Liver (tissue), 9 donors: ENCODE measurements around the gene BCKDHB. TPM values are rescaled to one million over a fixed set of nuclear protein-coding genes. Genes with fewer than 3 reads are reported as not detected.

Source experiments
- DNase-seq: peaks from one replicate; pipeline ENCODE4 v3.0.0-alpha.2; 2017; ENCODE audit warnings: low spot score
- H3K27ac ChIP-seq, 2 donors: one replicate each; pipeline ENCODE4 v1.7.0; 2013; ENCODE audit warnings: inconsistent platforms in 2 of 2, low read length in 2 of 2, control low read depth in 1 of 2, low read depth in 1 of 2, mild to moderate bottlenecking in 1 of 2
- H3K27me3 ChIP-seq, 4 donors: one replicate each; pipeline versions ENCODE4 v1.6.1 to v1.7.0; 2013; ENCODE audit warnings: low read length in 3 of 4, inconsistent platforms in 1 of 4, mild to moderate bottlenecking in 1 of 4, moderate library complexity in 1 of 4; ENCODE audit not compliant: control insufficient read depth in 4 of 4, insufficient read depth in 4 of 4
- H3K36me3 ChIP-seq, 4 donors: one replicate each; pipeline versions ENCODE4 v1.6.1 to v1.7.0; 2013; ENCODE audit warnings: low read length in 3 of 4, mild to moderate bottlenecking in 3 of 4, low read depth in 1 of 4, moderate library complexity in 1 of 4; ENCODE audit not compliant: control insufficient read depth in 4 of 4, insufficient read depth in 3 of 4
- H3K4me1 ChIP-seq, 4 donors: one replicate each; pipeline versions ENCODE4 v1.6.1 to v1.7.0; 2013; ENCODE audit warnings: low read length in 3 of 4, mild to moderate bottlenecking in 3 of 4, moderate library complexity in 1 of 4; ENCODE audit not compliant: control insufficient read depth in 4 of 4, insufficient read depth in 4 of 4
- H3K4me3 ChIP-seq, 3 donors: one replicate each; pipeline versions ENCODE4 v1.6.1 to v1.7.0; 2013; ENCODE audit warnings: low read length in 3 of 3, control low read depth in 1 of 3, low read depth in 1 of 3, mild to moderate bottlenecking in 1 of 3
- H3K9ac ChIP-seq, 2 donors: one replicate each; pipeline ENCODE4 v1.7.0; 2013; ENCODE audit warnings: low read length in 2 of 2, mild to moderate bottlenecking in 2 of 2, moderate library complexity in 2 of 2, control low read depth in 1 of 2, low read depth in 1 of 2
- H3K9me3 ChIP-seq, 4 donors: one replicate each; pipeline versions ENCODE4 v1.6.1 to v1.7.0; 2013; ENCODE audit warnings: low read length in 3 of 4; ENCODE audit not compliant: control insufficient read depth in 4 of 4
- FOXA1 ChIP-seq: IDR thresholded peaks from 2 replicates; pipeline ENCODE4 v1.6.1; 2016; ENCODE audit warnings: antibody characterized with exemption
- FOXA2 ChIP-seq: IDR thresholded peaks from 2 replicates; pipeline ENCODE4 v1.6.1; 2016; ENCODE audit warnings: antibody characterized with exemption
- RAD21 ChIP-seq, 2 donors: IDR thresholded peaks; 2 replicates each; pipeline ENCODE4 v1.6.1; 2016; ENCODE audit warnings: antibody characterized with exemption in 2 of 2, mild to moderate bottlenecking in 2 of 2
- TAF1 ChIP-seq: conservative IDR thresholded peaks from 2 replicates; pipeline ENCODE4 v1.6.1; 2016; ENCODE audit warnings: antibody characterized with exemption, mild to moderate bottlenecking
- YY1 ChIP-seq: IDR thresholded peaks from 2 replicates; pipeline ENCODE4 v1.6.1; 2016; ENCODE audit warnings: antibody characterized with exemption, mild to moderate bottlenecking
- WGBS: extraction: QIAGEN DNeasy Blood & Tissue Kit; methylation state at CpG from one replicate; pipeline ENCODE4 v1.1.7; 2013; 5-methylcytosine and 5-hydroxymethylcytosine counted together
- polyA plus RNA-seq, 2 donors: library from polyadenylated mRNA; stranded (reverse) in 1 of 2; unstranded in 1 of 2; fragments of 200-250 nt in 1 of 2; fragments of >200 nt in 1 of 2; fragmentation: Nextera tagmentation in 1 of 2; extraction: Ambion mirVana in 1 of 2; gene quantifications; one replicate each; pipeline versions ENCODE4 v1.2.1 to v1.2.3, GENCODE V29; 2013 to 2015
- total RNA-seq, 2 donors: library from RNA; depleted of rRNA; stranded (reverse); fragments of >200 nt; gene quantifications; one replicate each; pipeline ENCODE4 v1.2.3, GENCODE V29; 2014
- TF ChIP-seq, protein P1 (sequence below): IDR thresholded peaks from 2 replicates; pipeline ENCODE4 v1.6.1; 2016; ENCODE audit warnings: antibody characterized with exemption
- TF ChIP-seq, protein P2 (sequence below): fragments of 150-350 bp; IDR thresholded peaks from 2 replicates; pipeline ENCODE4 v1.5.1; 2017; ENCODE audit warnings: improper control_type of control experiment, low read depth, low read length; ENCODE audit not compliant: missing input control
- TF ChIP-seq, protein P3 (sequence below): IDR thresholded peaks from 2 replicates; pipeline ENCODE4 v1.6.1; 2016; ENCODE audit warnings: antibody characterized with exemption
- donor health status: healthy.
- donor health status: healthy.
- donor health status: healthy.
- donor health status: healthy.
- donor health status: healthy.

BCKDHB gene
- total and polyA plus RNA-seq, 4 donors, result 13.0 to 74.8 (median 31.6) TPM

DNA sequence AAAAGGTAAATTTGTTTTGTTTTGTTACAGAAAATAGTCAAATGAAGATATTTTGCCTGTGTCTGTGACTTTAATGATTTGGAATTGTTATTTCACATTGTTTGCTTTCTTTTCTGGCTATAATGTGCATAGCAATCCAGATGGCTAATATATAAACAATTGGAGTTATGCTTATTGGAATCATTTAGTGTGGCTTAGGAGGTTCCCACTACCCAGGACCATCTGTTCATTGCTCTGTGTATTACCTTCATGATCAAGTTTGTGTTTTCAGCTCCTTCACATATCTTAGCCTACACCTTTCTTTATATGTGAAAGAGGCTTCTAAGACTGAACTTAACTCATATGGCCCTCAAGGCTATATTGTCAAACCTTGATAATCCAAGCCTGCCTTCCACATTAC lies 232.9 kb downstream of the BCKDHB start:
- H3K4me1 ChIP-seq, result peaks cover 0 to 6% (median 1%) of the 10 kb centered on the region in 4 donors
- no peak for DNase-seq
- H3K4me3 ChIP-seq, result no peak overlapping the region
- H3K36me3 ChIP-seq, result no peaks in the 10 kb centered on the region
- H3K9me3 ChIP-seq, result no peaks in the 10 kb centered on the region
- TF ChIP-seq RAD21 (IDR thresholded peaks at IDR 0.05), result no peak
- no peak for TF ChIP-seq FOXA2
- TF ChIP-seq, protein P1, sequence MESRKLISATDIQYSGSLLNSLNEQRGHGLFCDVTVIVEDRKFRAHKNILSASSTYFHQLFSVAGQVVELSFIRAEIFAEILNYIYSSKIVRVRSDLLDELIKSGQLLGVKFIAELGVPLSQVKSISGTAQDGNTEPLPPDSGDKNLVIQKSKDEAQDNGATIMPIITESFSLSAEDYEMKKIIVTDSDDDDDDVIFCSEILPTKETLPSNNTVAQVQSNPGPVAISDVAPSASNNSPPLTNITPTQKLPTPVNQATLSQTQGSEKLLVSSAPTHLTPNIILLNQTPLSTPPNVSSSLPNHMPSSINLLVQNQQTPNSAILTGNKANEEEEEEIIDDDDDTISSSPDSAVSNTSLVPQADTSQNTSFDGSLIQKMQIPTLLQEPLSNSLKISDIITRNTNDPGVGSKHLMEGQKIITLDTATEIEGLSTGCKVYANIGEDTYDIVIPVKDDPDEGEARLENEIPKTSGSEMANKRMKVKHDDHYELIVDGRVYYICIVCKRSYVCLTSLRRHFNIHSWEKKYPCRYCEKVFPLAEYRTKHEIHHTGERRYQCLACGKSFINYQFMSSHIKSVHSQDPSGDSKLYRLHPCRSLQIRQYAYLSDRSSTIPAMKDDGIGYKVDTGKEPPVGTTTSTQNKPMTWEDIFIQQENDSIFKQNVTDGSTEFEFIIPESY, result no peak
- TF ChIP-seq FOXA1, result no peak
- TF ChIP-seq YY1, result no peak
- TF ChIP-seq, protein P2, sequence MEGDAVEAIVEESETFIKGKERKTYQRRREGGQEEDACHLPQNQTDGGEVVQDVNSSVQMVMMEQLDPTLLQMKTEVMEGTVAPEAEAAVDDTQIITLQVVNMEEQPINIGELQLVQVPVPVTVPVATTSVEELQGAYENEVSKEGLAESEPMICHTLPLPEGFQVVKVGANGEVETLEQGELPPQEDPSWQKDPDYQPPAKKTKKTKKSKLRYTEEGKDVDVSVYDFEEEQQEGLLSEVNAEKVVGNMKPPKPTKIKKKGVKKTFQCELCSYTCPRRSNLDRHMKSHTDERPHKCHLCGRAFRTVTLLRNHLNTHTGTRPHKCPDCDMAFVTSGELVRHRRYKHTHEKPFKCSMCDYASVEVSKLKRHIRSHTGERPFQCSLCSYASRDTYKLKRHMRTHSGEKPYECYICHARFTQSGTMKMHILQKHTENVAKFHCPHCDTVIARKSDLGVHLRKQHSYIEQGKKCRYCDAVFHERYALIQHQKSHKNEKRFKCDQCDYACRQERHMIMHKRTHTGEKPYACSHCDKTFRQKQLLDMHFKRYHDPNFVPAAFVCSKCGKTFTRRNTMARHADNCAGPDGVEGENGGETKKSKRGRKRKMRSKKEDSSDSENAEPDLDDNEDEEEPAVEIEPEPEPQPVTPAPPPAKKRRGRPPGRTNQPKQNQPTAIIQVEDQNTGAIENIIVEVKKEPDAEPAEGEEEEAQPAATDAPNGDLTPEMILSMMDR, result no peak
- H3K9ac ChIP-seq, result no peak overlapping the region
- H3K27ac ChIP-seq, result no peak overlapping the region
- no peaks in the 10 kb centered on the region for H3K27me3 ChIP-seq

DNA sequence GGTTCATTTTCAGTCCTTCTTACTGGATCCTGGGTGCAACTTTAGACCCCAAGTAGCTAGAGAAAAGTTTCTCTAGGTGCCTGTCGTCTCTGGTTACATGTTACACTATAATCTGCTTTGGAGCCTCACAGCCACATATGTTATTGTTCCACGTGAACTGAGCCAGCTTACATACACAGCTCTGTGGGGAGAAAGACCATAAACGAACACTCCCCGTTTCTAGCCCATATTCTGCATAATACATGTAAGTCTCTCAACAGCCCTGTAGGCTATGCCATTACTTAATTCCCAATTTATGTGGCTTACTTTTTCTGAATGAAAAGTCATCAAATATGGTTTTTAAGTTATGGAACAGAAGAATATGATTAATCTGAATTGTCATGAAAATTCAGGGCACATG lies 233.8 kb downstream of the BCKDHB start:
- no peaks in the 10 kb centered on the region for H3K36me3 ChIP-seq
- TF ChIP-seq TAF1, result no peak
- TF ChIP-seq, protein P1, result no peak
- TF ChIP-seq, protein P2, result no peak
- no peak for TF ChIP-seq FOXA1
- no peak for TF ChIP-seq RAD21 (IDR thresholded peaks at IDR 0.05)
- TF ChIP-seq, protein P3, sequence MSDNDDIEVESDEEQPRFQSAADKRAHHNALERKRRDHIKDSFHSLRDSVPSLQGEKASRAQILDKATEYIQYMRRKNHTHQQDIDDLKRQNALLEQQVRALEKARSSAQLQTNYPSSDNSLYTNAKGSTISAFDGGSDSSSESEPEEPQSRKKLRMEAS, result no peak
- H3K4me1 ChIP-seq, result peaks cover 0 to 6% (median 1%) of the 10 kb centered on the region in 4 donors
- H3K27me3 ChIP-seq, result no peaks in the 10 kb centered on the region
- WGBS, result 96% methylated on average over 4 of the region's 4 CpGs
- H3K9ac ChIP-seq, result no peak overlapping the region
- DNase-seq, result no peak
- no peak overlapping the region for H3K4me3 ChIP-seq
- H3K9me3 ChIP-seq, result no peaks in the 10 kb centered on the region
- no peak overlapping the region for H3K27ac ChIP-seq
